ENCODE data around the gene CENPB. TPM values are rescaled to one million over a fixed set of nuclear protein-coding genes. Genes with fewer than 3 reads are reported as not detected.
A peak's percentile ranks its signal among the peaks of the same experiment; 100 is the strongest.

The CENPB gene
- total RNA-seq, 3 donors from 2014 or later, result 71.7 to 114 (median 75.0) TPM

GRCh38 chr20:3755269-3755668 is 31.3 kb downstream of the CENPB start:
- no peak for DNase-seq
- no peak for TF ChIP-seq CTCF (IDR thresholded peaks at IDR 0.05)
- intact Hi-C loops (cut with DNase I, micrococcal nuclease), result no loop called here
- no peak overlapping the region for H3K4me3 ChIP-seq
- no peak for ATAC-seq
- no peaks in the 10 kb centered on the region for H3K9me3 ChIP-seq
- no peaks in the 10 kb centered on the region for H3K36me3 ChIP-seq (ENCODE audit: low read depth)
- peaks cover 7% of the 10 kb centered on the region for H3K4me1 ChIP-seq (ENCODE audit: low read depth)

GRCh38 chr20:3754276-3754630 is 32.3 kb downstream of the CENPB start:
- intact Hi-C loops (cut with DNase I, micrococcal nuclease), result no loop called here
- H3K36me3 ChIP-seq (ENCODE audit: low read depth), result no peaks in the 10 kb centered on the region
- no peak for TF ChIP-seq CTCF (IDR thresholded peaks at IDR 0.05)

GRCh38 chr20:3753501-3754275 is 32.9 kb downstream of the CENPB start:
- no peaks in the 10 kb centered on the region for H3K9me3 ChIP-seq
- no peak overlapping the region for H3K4me3 ChIP-seq
- TF ChIP-seq CTCF (IDR thresholded peaks at IDR 0.05), result no peak
- peaks cover 7% of the 10 kb centered on the region for H3K4me1 ChIP-seq (ENCODE audit: low read depth)
- intact Hi-C loops (cut with DNase I, micrococcal nuclease), result no loop called here
- H3K36me3 ChIP-seq (ENCODE audit: low read depth), result no peaks in the 10 kb centered on the region
- no peak for ATAC-seq
- DNase-seq, result no peak

More at GRCh38 chr20:3754276-3754630, 32.3 kb downstream of the CENPB start:
- DNase-seq (no peak), ATAC-seq (no peak)
- Histone ChIP-seq H3K4me3 (no peak overlapping the region), H3K4me1 (ENCODE audit: low read depth) (peaks cover 7% of the 10 kb centered on the region), H3K9me3 (no peaks in the 10 kb centered on the region)

- H3K36me3 ChIP-seq (ENCODE audit: low read depth), result no peaks in the 10 kb centered on the region
Measured at GRCh38 chr20:3753098-3753497, 33.4 kb downstream of the CENPB start.

GRCh38 chr20:3752386-3752759 is 34.2 kb downstream of the CENPB start:
- DNase-seq (no peak), ATAC-seq (no peak)
- Histone ChIP-seq H3K36me3 (ENCODE audit: low read depth) (no peaks in the 10 kb centered on the region), H3K9me3 (no peaks in the 10 kb centered on the region), H3K4me1 (ENCODE audit: low read depth) (peaks cover 7% of the 10 kb centered on the region), H3K4me3 (no peak overlapping the region)
- intact Hi-C loops (cut with DNase I, micrococcal nuclease), result no loop called here
- TF ChIP-seq CTCF (IDR thresholded peaks at IDR 0.05), result no peak

More at GRCh38 chr20:3753098-3753497, 33.4 kb downstream of the CENPB start:
- Histone ChIP-seq H3K9me3 (no peaks in the 10 kb centered on the region), H3K4me3 (no peak overlapping the region), H3K4me1 (ENCODE audit: low read depth) (peaks cover 7% of the 10 kb centered on the region)
- peak; percentile 39 for TF ChIP-seq CTCF (IDR thresholded peaks at IDR 0.05)
- ATAC-seq (peak; percentile 71), DNase-seq (peak in 2 of 3 donors; percentile 60 to 89)
- intact Hi-C loops (cut with DNase I, micrococcal nuclease), result no loop called here
